GM12892 (cell line): ENCODE measurements around the gene FHOD1.

ENCODE experiments used
- DNase-seq: peaks from one replicate; pipeline ENCODE4 v3.0.0; 2011; ENCODE audit not compliant: insufficient read length
- FAIRE-seq: peaks from 2 replicates; lab custom pipeline; 2011; peaks lifted over from hg19 to GRCh38; lab: Jason Lieb, UNC
- POLR2A ChIP-seq: IDR thresholded peaks from 2 replicates; pipeline ENCODE4 v1.6.1; 2011; ENCODE audit warnings: low read depth, low read length, control low read depth
- POLR2AphosphoS5 ChIP-seq: IDR thresholded peaks from 2 replicates; pipeline ENCODE4 v1.6.1; 2011; ENCODE audit warnings: low read depth, low read length, control low read depth
- TAF1 ChIP-seq: IDR thresholded peaks from 2 replicates; pipeline ENCODE4 v1.6.1; 2011; ENCODE audit warnings: low read depth, mild to moderate bottlenecking, control low read depth, low read length, borderline replicate concordance

The FHOD1 gene

GRCh38 chr16:67181346-67181745 lies 65.9 kb downstream of the FHOD1 start:
- no peak for FAIRE-seq
- no peak for TF ChIP-seq POLR2AphosphoS5
- no peak for TF ChIP-seq POLR2A
- TF ChIP-seq TAF1: no peak
- DNase-seq: no peak

DNA sequence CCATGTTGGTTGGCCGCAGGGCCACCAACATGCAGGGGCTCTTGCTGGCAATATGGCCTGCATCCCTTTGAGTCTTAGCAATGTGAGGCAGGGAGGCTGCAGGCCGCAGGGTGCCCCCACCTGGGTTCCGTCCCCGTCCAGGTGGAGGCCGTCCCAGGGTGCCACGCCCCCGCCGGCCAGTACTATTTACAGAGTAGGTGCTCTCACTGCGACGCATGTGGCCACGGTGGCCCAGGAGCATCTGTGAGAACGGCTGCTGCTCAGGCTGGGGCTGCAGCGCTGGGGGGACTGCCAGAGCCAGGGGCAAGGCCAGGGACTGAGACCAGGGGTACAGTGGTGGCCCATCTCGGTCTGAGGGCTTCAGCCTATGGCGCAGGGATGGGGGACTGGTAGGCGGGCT lies 67.1 kb downstream of the FHOD1 start:
- FAIRE-seq: no peak
- no peak for TF ChIP-seq POLR2A
- no peak for TF ChIP-seq TAF1
- no peak for TF ChIP-seq POLR2AphosphoS5
- no peak for DNase-seq

DNA sequence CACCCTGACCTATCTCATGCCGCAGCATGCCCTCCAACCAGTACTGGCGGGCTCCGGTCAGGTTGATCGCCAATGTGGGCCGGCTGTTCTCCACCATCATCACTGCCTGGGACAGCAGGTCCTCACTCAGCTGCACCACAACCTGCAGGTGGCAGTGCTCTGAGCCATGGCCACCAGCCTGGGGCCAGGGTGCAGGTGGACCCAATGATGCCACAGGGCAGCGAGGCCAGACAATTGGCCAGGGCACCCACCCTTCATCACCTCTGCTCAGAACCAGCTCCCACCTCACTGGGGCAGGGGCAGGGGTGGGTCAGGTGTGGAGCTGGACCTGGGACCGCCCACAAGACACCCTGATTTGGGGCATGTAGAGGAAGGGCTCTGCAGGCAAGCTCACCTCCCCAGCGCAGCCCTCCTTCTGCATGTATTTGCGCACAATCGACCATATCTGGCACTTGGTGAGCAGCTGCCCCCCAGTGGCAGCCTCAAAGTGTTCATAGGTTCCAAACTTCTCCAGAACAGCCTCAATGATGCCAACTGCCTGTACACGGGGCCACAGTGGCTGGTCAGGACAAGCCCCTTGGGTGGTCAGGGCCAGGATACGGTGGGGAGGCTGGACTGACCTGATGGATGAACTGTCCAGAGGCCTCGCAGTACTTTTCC lies 67.7 kb downstream of the FHOD1 start:
- DNase-seq: no peak
- no peak for FAIRE-seq
- TF ChIP-seq POLR2AphosphoS5 (no peak), POLR2A (no peak), TAF1 (no peak)
